Panc1 (cell line): ENCODE results near the gene OR11A1. TPM values are rescaled to one million over a fixed set of nuclear protein-coding genes. Genes with fewer than 3 reads are reported as not detected.

ENCODE experiments used
- ATAC-seq: fragments of 200-7000 bp; cut with Tn5 transposase; 2 replicates; pipeline ENCODE4 v1.9.1; 2020; ENCODE audit warnings: mild to moderate bottlenecking, moderate library complexity
- BruUV-seq: library from RNA; stranded (reverse); fragments of 400-500 nt; replicated peaks from 2 replicates; lab custom pipeline; 2021; lab: Mats Ljungman, UMichigan
- CTCF ChIA-PET: fragments of 300-600 bp; sonication (Branson Sonifier 250); formaldehyde crosslinking; loops from one replicate; lab custom pipeline; 2022; ENCODE audit warnings: antibody characterized with exemption; lab: Charles Lee
- POLR2A ChIA-PET: fragments of 300-600 bp; sonication (Branson Sonifier 250); formaldehyde crosslinking; loops from one replicate; lab custom pipeline; 2022; ENCODE audit warnings: antibody characterized with exemption; lab: Charles Lee
- DNase-seq: peaks from one replicate; pipeline ENCODE4 v3.0.0-alpha.2; 2010; ENCODE audit warnings: low read depth, low spot score
- H3K27ac ChIP-seq: 2 replicates; pipeline ENCODE4 v1.5.1; 2011; ENCODE audit warnings: mild to moderate bottlenecking, low read length, inconsistent platforms
- H3K27me3 ChIP-seq: fragments of 200-500 bp; sonication (Bioruptor generic); 2 replicates; pipeline ENCODE4 v1.6.0; 2014; ENCODE audit warnings: low read length, inconsistent platforms; ENCODE audit not compliant: control insufficient read depth, insufficient read depth
- H3K36me3 ChIP-seq: fragments of 200-500 bp; sonication (Bioruptor generic); 2 replicates; pipeline ENCODE4 v1.5.1; 2014; ENCODE audit warnings: inconsistent platforms, mild to moderate bottlenecking, low read length, moderate library complexity; ENCODE audit not compliant: control insufficient read depth, insufficient read depth
- H3K4me1 ChIP-seq: 2 replicates; pipeline ENCODE4 v1.5.1; 2011; ENCODE audit warnings: inconsistent platforms, mild to moderate bottlenecking, low read length, moderate library complexity; ENCODE audit not compliant: control insufficient read depth, insufficient read depth
- H3K4me3 ChIP-seq, 2 experiments: 2 replicates each; pipeline ENCODE4 v1.5.1; 2011 to 2012; ENCODE audit warnings: low read depth in 2 of 2, low read length in 2 of 2, mild to moderate bottlenecking in 2 of 2, inconsistent platforms in 1 of 2, moderate library complexity in 1 of 2
- H3K9me3 ChIP-seq: fragments of 200-500 bp; sonication (Bioruptor generic); 2 replicates; pipeline ENCODE4 v1.5.1; 2014; ENCODE audit warnings: low read depth, mild to moderate bottlenecking, inconsistent platforms, low read length, moderate library complexity; ENCODE audit not compliant: control insufficient read depth, insufficient read depth
- CTCF ChIP-seq: fragments of 450-650 bp; IDR thresholded peaks from 2 replicates; pipeline ENCODE4 v1.5.1; 2017; ENCODE audit warnings: mild to moderate bottlenecking
- POLR2AphosphoS5 ChIP-seq: IDR thresholded peaks from 2 replicates; pipeline ENCODE4 v1.6.1; 2012; ENCODE audit warnings: mild to moderate bottlenecking, low read depth, low read length, moderate library complexity
- REST ChIP-seq, 2 experiments: IDR thresholded peaks; 2 replicates each; pipeline ENCODE4 v1.6.1; 2011 to 2012; ENCODE audit warnings: low read depth in 2 of 2, control low read depth in 1 of 2, low read length in 1 of 2, mild to moderate bottlenecking in 1 of 2, moderate library complexity in 1 of 2; ENCODE audit not compliant: insufficient read depth in 1 of 2
- SIN3A ChIP-seq: IDR thresholded peaks from 2 replicates; pipeline ENCODE4 v1.6.1; 2012; ENCODE audit warnings: low read depth, mild to moderate bottlenecking, low read length, moderate library complexity, borderline replicate concordance; ENCODE audit not compliant: insufficient read depth
- TCF7L2 ChIP-seq: IDR thresholded peaks from 2 replicates; pipeline ENCODE4 v1.6.1; 2011; ENCODE audit warnings: mild to moderate bottlenecking, low read depth, low read length, inconsistent platforms
- in situ Hi-C: cut with HindIII; loops from 2 replicates; pipeline ENCODE4 v1.10.0; 2016; ENCODE audit warnings: low sequenced_read_pairs, low pct_unique_long_range_greater_than_20kb
- intact Hi-C: fragments of 100-400 bp; cut with micrococcal nuclease; formaldehyde crosslinking; loops from one replicate; pipeline ENCODE4 v1.10.0; 2022; ENCODE audit not compliant: unreplicated experiment
- total RNA-seq: library from RNA; stranded (reverse); gene quantifications from one replicate; pipeline ENCODE4 v1.2.1, GENCODE V29; 2021; ENCODE audit not compliant: unreplicated experiment

The OR11A1 gene
- total RNA-seq, 1 experiment from 2014 or later: not detected

- Histone ChIP-seq H3K27ac (no peak overlapping the region), H3K4me3 (no peak overlapping the region), H3K27me3 (no peaks in the 10 kb centered on the region; the same call in 1 of the 2 replicates), H3K4me1 (no peaks in the 10 kb centered on the region), H3K36me3 (no peaks in the 10 kb centered on the region), H3K9me3 (no peaks in the 10 kb centered on the region)
- intact Hi-C loops: no loop called here
- DNase-seq (no peak), ATAC-seq (no peak)
- no TSS peak for BruUV-seq
- in situ Hi-C loops: no loop called here
- ChIA-PET CTCF (no interaction called here), POLR2A (no interaction called here)
- TF ChIP-seq POLR2AphosphoS5: no peak
- no peak for TF ChIP-seq TCF7L2
- TF ChIP-seq SIN3A: no peak
- no peak for TF ChIP-seq CTCF
- no peak for TF ChIP-seq REST (IDR thresholded peaks at IDR 0.05; ENCODE audit: insufficient read depth in 1 of 2, low read depth in 2 of 2, low read length in 1 of 2)
Observed at GRCh38 chr6:29495571-29495970, 38.7 kb upstream of the OR11A1 start.

- TF ChIP-seq TCF7L2: no peak
- no peak for TF ChIP-seq CTCF
- TF ChIP-seq REST (IDR thresholded peaks at IDR 0.05; ENCODE audit: insufficient read depth in 1 of 2, low read depth in 2 of 2, low read length in 1 of 2): no peak
- no peak for TF ChIP-seq SIN3A
- TF ChIP-seq POLR2AphosphoS5: no peak
- H3K27me3 ChIP-seq: no peaks in the 10 kb centered on the region; the same call in 1 of the 2 replicates
- intact Hi-C loops: no loop called here
- H3K27ac ChIP-seq: no peak overlapping the region
- no peaks in the 10 kb centered on the region for H3K9me3 ChIP-seq
- H3K36me3 ChIP-seq: no peaks in the 10 kb centered on the region
- H3K4me1 ChIP-seq: no peaks in the 10 kb centered on the region
- in situ Hi-C loops: no loop called here
- ChIA-PET CTCF (no interaction called here), POLR2A (no interaction called here)
- ATAC-seq: no peak
- no peak overlapping the region for H3K4me3 ChIP-seq
- no peak for DNase-seq
- BruUV-seq: no TSS peak
Observed at GRCh38 chr6:29494131-29494530, 37.3 kb upstream of the OR11A1 start.
